GM18909 (cell line): ENCODE measurements around the gene RBFOX2.

Experiments
- ATAC-seq: cut with Tn5 transposase; IDR thresholded peaks from one replicate; pipeline ENCODE4 v1.9.1; 2021; ENCODE audit warnings: mild to moderate bottlenecking; ENCODE audit not compliant: unreplicated experiment, poor library complexity

Gene RBFOX2

DNA sequence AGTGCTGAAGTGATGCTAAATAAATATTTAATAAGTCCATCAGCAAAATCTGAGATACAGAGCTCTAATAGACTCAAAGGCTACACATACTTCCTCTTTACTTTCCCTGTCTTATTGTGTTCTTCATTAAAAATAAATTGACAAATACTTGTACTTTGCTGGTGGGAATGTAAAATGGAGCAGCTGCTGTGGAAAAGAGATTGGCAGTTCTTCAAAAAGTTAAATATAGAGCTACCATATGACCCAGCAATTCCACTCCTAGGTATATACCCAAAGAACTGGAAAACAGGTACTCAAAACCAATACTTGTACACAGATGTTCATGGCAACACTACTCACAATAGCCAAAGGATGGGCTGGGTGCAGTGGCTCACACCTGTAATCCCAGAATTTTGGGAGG, 76.0 kb downstream of the RBFOX2 start:
- ATAC-seq, result no peak

DNA sequence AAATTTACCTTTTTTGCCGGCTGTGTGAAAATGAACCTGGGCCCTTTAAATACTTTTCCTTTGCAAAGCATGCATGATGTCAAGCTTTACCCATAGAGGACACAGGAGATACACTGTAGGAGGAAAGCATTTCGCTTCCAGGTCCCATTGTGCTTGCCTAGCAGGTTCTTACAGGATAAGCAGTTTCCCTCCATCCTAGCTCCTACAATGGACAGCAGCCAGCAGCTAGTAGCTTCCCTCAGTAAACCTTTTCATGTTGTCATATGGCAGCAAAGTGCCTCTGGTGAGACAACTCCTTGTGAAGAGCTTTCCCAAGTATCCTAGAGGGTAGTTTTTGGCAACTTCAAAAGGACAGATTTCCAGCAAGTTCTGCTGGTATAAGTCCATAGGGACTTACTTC, 78.4 kb downstream of the RBFOX2 start:
- ATAC-seq, result no peak

DNA sequence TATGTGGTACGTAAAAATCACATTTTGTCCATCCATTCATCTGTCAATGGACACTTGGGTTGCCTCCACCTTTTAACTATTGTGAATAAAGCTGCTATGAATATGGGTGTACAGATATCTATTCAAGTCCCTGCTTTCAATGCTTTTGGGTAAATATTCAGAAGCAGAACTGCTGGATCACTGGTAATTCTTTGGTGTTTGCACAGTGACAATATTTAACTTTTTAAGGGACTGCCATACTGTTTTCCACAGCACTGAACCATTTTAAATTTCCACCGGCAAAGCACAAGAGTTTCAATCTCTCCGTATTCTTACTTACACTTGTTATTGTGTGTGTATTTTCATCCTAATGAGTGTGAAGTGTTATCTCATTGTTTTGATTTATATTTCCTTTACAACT, 79.4 kb downstream of the RBFOX2 start:
- no peak for ATAC-seq

DNA sequence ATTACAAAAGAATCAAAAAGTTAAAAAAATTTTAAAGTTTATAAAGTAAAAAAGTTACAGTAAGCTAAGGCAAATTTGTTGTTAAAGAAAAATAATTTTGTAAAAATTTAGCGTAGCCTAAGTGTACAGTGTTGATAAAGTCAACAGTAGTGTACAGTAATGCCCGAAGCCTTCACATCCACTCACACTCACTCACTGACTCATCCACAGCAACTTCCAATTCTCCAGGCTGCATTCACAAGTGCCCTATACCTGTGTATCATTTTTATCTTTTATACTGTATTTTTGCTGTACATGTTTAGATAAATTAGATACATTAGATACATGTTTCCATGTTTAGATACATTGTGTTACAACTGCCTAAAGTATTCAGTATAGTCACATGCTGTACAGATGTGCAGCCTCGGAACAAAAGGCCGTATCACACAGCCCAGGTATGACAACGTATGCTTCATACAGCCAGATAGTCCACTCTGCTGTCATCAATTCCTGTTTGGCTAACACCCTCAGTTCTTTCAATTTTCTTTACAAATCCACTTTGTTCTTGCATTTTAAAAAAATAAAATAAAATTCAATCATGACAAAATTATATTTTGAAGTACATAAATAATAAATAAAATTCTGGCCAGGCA, 80.7 kb downstream of the RBFOX2 start:
- no peak for ATAC-seq

DNA sequence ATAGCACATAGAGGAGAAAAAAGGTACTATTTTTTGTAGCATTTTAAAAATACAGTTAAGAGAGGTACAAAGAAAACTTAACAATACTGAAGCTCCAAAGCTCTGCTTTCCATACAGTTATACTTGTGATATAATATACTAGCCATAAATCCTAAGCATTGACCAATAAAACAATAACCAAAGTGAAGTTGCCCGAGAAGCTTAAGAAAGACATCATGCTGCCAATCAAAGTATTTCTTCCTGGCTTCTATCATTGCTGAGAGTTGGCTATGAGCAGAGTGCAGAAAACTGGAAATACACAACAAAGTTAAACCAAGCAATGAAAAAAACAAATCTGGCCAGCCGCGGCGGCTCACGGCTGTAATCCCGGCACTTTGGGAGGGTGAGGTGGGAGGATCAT, 84.2 kb downstream of the RBFOX2 start:
- ATAC-seq, result no peak

DNA sequence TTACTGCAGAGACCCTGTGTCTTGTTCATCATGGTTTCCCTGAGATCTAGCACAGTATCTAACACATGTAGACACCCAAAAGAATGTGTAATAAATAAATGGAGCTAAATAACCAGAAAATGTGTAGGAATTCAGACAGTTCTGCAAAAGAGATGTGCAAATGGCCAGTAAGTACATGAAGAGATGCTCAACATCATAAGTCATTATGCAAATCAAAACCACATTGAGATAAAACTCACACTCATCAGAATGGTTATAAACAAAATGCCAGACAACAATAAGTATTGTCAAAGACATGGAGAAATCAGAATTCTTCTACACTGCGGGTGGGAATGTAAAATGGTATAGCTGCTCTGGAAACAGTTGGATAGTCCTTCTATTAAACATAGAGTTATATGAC, 88.5 kb downstream of the RBFOX2 start:
- no peak for ATAC-seq

DNA sequence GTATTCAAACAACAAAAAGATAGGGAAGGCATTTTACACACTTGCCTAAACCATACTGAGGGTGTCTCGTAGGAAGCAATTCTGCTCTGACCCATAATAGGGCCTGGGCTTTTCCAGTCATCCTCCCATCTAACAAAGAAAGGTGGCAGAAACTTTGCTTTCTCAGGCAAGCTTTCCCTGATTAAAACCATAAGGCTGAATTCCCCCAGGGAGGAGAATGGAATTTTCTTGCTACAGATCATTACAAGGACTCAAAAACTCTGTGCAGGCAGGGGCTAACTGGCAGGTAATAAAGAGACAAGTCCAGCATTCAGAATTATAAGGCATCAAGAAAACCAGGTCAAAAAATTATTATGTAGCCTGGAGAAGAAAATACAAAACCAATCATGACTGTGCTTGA, 90.4 kb downstream of the RBFOX2 start:
- ATAC-seq, result no peak

DNA sequence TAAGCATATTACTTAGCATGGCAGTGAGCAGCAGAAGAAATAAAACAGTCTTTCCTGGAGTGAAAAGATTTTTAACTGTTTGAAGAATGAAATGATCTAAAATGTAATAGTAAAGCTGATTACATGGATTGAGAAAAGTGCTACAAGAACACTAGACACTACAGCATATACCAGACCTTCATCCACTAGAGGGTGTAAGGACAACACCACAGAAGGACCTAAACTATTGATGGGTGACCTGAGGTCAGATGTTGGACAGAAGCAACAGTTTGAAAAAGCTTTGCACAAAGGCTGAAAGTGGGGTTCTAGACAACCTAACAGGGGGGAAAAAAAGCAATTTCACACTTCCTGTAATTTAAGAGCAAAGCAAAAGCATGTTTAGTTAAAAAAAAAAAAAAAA, 97.7 kb downstream of the RBFOX2 start:
- ATAC-seq, result no peak

DNA sequence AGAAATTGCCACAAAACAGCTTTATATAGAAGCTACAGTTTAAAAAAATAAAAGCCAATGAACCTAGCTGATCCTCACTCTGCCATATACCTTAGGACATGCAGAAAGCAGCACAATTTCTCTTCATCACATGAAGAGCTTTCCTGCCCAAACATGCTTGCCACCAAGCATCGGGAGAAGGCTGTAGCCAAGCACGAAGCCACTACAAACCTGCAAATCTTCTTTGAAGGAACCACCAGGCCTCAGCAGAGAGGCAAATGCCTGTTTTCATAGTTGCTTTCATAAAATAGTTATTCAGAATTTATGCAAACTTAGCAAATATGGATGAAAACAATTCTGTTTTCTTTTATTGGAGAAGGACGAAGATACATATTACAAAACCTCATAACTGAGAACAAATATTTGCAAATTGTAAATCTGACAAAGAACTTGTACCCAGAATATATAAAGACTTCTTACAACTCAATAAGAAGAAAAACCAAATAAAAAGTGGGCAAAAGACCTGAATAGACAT, 100.3 kb downstream of the RBFOX2 start:
- no peak for ATAC-seq

DNA sequence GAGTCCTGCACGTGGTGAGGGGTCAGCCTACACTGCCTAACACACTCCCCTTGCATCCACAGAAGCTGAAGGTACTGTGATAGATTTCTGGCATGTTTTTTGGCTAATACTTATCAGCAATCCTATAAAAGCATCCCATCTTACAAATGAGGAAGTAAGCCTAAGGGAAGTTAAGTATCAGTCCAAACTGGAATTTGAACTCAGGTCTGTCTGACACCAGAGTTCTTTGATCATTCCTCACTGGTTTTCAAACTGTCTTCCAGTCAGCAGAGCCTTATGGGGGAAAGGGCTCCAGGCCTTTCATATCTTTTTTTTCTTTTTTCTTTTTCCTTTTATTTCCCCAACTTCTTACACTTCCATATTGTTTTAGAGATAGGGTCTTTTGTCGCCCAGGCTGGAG, 105.6 kb downstream of the RBFOX2 start:
- ATAC-seq, result no peak

DNA sequence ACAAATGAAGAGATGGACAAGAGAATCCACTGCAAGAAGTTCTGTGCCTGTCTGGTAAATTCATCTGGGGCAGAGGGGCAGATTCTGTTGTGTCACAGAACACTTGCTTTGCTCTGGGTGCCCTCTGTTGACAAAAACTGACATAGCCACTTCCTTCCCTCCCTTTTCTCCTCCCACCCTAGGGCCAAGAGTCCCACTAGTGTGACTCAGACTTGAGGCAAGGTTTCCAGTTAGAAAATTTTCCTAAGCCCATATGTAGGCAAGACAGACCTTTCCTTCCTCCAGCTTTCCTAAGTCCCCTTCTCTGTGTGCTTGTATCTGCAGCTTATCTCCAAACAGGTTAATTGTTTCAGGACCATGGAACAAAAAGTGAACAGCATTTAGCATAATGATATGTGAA, 106.8 kb downstream of the RBFOX2 start:
- no peak for ATAC-seq

DNA sequence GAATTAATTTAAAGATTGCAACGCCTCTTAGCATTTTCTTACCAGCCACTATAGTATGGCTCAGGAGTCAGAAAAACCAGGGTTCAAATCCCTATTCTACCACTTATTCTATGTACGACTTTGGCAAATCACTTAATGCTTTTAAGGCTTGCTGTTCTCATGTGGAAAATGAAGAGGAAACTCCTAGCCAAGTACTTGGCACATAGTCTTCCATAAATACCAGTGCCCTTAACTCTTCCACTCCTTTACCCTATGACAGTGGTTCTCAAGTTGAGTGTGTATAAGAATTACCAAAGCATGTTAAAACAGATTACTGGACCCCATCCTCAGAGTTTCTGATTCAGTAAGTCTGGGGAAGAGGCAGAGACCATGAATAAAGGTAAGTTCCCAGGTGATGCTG, 107.6 kb downstream of the RBFOX2 start:
- no peak for ATAC-seq

DNA sequence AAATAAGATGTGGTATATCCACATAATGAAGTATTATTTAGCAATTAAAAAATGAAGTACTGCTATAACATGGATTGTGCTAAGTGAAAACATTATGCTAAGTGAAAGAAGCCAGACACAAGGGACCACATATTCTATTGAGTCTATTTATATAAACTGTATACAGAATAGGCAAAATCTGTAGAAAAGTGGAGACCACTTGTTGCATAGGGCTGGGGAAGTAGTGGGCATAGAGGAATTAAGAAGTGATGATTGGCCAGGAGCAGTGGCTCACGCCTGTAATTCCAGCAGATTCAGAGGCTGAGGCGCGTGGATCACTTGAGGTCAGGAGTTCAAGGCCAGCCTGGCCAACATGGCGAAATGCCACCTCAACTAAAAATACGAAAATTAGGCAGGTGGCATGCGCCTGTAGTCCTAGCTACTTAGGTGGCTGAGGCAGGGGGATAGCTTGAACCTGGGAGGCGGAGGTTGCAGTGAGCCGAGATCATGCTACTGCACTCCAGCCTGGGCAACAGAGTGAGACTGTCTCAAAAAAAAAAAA, 109.6 kb downstream of the RBFOX2 start:
- no peak for ATAC-seq

DNA sequence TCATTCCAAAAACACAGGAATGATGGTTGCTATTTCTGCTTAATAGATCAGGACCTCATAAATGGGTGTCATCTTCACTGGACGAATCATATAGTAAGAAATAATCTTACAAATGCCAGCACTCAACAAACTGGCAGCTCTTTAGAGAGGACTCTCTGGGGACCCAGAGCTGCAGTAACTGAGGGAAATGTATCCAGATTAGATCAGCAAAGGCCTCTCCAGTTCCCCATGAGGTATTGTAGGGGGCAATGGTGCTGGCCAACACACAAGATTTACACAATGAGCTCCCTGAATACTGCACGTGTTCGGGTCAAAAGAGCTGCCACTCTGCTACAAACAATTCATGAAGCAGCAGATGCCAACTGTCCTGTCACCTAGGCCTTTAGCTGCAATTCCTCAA, 110.2 kb downstream of the RBFOX2 start:
- ATAC-seq, result no peak

DNA sequence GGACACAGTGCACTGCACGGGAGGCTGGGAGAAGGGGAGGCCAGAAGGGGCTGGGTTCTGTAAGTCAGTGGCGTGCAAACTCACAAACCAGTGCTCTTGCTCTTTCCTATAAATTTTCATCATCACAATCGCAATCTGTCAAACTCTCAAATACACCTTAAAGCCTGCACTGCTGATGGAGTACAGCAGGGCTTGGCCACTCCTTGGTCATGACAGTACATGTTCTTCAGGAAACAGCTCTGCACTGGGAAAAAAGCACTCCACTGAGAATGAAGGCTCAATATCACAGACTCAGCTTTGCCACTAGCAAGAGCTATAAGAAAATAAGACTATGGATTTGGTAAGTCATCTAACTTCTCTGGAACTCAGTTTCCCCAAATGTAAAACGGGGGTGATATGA, 111.0 kb downstream of the RBFOX2 start:
- ATAC-seq, result no peak

DNA sequence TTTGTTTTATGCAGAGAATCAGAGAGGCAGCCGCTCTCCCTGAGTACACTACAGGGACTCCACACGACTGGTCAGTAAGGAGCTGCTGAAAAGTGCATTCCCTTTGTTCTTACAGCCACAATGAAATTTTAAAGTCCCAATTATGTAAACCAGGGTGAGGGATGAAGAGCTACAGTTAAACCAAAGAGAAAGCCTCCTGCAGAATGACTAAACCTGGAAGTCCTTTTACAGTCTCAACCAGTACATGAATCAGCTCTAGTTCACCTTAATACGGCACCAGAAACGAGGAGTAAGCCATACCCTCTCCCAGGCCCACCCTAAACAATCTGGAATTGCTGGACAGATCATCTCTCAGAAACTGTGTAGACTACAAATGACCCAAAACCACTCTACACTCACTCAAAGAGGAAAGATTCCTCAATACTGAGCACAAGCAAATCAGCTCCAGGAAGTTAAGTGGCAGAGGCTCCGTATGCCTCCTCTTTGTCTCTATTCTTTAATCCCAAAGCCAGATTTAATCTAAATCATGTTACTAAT, 113.1 kb downstream of the RBFOX2 start:
- ATAC-seq, result no peak

DNA sequence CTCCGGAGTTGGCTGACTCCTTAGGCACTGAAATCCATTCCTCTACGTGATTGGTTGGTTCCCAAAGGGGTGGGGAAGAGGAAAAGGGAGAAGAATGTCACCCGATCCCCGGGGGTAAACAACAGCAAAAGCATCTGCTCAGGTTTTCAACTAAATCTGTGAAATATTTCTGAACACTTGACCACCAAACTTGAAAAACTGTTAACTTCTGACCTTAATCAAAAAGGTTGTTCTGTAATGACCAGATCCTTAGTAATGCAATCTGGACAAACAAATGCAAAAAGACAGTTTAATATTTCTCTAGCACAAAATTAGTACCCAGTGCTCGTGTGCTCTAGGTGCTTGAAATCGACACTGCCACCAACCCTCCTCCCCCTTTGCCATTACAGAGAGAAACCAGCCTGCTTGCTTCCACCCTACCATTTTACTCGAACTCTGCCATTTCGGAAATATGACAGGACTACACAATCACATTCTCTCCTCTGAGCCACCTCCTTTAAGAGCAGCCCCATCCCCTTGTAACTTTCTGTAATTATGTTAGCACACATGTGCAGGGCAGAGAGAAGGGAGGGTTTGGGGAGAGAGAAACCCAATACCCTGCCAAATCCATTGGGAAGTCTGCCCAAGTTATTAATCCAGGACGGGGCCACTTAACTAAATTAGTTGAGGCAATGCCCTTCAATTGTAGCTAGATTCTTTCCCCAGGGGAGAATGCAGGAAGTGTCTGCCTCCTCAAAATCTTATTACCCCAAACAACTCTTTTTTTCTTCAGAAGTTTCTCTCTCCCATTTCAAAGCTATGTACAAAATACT, 113.8 kb downstream of the RBFOX2 start:
- ATAC-seq, result no peak

DNA sequence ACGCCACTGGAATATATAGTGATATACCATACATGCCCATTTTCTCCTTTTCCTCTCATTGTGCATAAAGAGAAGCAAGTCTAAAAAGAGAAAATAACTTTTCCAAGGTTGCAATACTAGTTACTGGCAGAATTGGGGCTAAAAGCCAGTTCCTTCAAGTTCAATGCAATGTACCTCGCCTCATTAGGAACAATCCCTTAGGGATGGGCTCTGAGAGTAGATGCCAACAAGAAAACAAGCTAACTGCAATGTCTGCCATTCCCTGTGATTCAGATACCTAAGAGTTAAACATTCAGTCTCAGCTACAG, 114.3 kb downstream of the RBFOX2 start:
- no peak for ATAC-seq

DNA sequence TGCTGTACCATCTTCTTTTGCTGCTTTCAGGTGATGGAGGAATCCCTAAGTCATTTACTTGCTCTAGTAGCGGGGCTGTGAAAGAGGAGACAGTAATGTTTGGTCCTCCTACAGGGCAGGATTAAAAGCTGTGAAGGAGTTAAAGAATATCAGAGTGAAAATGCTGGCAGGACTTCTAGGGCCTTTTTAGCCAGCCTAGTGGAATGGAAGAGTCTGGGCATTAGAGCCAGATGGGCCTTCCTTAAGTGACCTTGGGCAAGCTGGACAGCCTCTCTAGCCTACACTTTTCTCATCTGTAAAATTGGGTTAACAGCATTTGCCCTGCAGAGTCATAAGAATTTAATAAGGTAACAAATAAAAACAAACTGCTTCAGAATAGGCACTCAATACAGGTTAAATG, 114.7 kb downstream of the RBFOX2 start:
- ATAC-seq, result no peak

DNA sequence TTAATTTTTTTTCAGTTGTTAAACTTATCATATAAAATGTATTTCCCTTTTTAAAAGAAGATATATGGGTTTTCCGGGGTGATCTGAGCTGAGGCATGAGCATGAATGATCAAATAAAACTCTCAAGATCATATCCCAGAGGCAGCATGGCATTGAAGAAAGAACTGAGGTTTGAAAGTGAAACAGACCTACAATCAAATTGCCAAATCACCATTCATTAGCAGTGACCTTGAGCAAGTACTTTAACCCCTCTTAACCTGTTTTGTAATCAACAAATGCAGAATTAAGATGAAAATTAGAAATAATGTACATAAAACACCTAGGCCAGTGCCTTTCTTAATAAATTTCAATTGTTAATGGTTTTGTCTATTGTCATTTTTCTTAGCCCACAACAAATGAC, 116.0 kb downstream of the RBFOX2 start:
- ATAC-seq, result no peak

DNA sequence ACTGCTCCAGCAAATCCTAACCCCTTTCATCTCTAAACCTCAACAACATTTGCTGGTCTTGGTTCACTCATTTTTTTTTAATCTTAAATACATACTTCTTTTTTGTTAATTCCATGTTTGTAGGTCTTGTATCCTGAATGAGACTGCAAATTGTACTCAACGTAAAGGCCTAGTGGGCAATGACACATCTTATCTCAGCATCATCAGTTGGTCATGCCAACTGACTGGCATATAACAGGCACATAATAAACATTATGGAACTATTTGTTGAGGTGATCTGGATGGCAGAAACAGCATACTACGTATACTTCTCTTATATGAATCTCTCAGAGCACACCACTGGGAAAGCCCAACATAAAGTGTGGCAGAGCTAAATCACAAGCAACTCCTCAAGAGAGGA, 116.7 kb downstream of the RBFOX2 start:
- ATAC-seq, result no peak

DNA sequence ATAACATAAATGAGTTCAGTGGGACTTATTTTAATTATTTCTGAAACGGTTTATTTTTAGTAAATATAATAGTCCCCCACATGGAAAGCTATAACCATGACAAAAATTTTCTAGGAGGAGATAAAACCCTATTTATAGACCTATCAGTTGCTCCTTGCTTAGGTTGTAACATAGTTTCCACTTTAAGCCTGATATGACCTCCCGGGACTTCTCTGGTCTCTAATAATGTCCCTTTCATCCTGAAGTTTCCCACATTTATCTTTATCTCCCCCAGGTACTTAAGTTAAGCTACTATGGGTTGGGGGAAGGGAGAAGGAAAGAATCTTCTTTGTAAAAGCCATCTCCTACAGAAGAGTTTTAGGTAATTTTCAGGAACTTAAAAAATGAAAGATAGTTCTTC, 117.7 kb downstream of the RBFOX2 start:
- ATAC-seq, result no peak
